Parathyroid adenoma (tissue), 2 donors: ENCODE results near the gene GABPB2.

Experiments
- H2AFZ ChIP-seq: fragments of 300-600 bp; sonication (generic); one replicate; pipeline ENCODE4 v1.7.0; 2017; ENCODE audit warnings: antibody characterized with exemption, mild to moderate bottlenecking
- H3K27ac ChIP-seq: fragments of 300-600 bp; sonication (generic); one replicate; pipeline ENCODE4 v1.7.0; 2017
- H3K27me3 ChIP-seq: fragments of 300-600 bp; sonication (generic); one replicate; pipeline ENCODE4 v1.7.0; 2017; ENCODE audit warnings: low read length; ENCODE audit not compliant: control insufficient read depth, insufficient read depth
- H3K36me3 ChIP-seq: fragments of 300-600 bp; sonication (generic); one replicate; pipeline ENCODE4 v1.7.0; 2017; ENCODE audit warnings: low read length; ENCODE audit not compliant: control insufficient read depth, insufficient read depth
- H3K4me1 ChIP-seq: fragments of 300-600 bp; sonication (generic); one replicate; pipeline ENCODE4 v1.7.0; 2017; ENCODE audit warnings: control low read depth
- H3K4me2 ChIP-seq: fragments of 300-600 bp; sonication (generic); one replicate; pipeline ENCODE4 v1.7.0; 2017; ENCODE audit warnings: low read length
- H3K4me3 ChIP-seq: fragments of 300-600 bp; sonication (generic); one replicate; pipeline ENCODE4 v1.7.0; 2017; ENCODE audit warnings: low read depth, low read length
- H3K79me2 ChIP-seq: fragments of 300-600 bp; sonication (generic); one replicate; pipeline ENCODE4 v1.7.0; 2017; ENCODE audit warnings: control low read depth
- H3K9ac ChIP-seq: fragments of 300-600 bp; sonication (generic); one replicate; pipeline ENCODE4 v1.7.0; 2017; ENCODE audit warnings: mild to moderate bottlenecking
- H3K9me3 ChIP-seq: fragments of 300-600 bp; sonication (generic); one replicate; pipeline ENCODE4 v1.7.0; 2017; ENCODE audit warnings: low read length; ENCODE audit not compliant: control insufficient read depth
- CTCF ChIP-seq: fragments of 300-600 bp; sonication (generic); IDR thresholded peaks from one replicate; pipeline ENCODE4 v1.7.0; 2017; ENCODE audit warnings: antibody characterized with exemption, mild to moderate bottlenecking
- donor health status: primary hyperparathyroidism.

Gene GABPB2

GRCh38 chr1:151050051-151050688, 20.4 kb upstream of the GABPB2 start:
- H3K9ac ChIP-seq: no peak overlapping the region
- no peaks in the 10 kb centered on the region for H3K9me3 ChIP-seq
- no peak overlapping the region for H2AFZ ChIP-seq
- peaks cover 2% of the 10 kb centered on the region for H3K79me2 ChIP-seq
- peaks cover 6% of the 10 kb centered on the region for H3K4me1 ChIP-seq
- peak overlapping the region; percentile 12 for H3K4me2 ChIP-seq
- no peak overlapping the region for H3K4me3 ChIP-seq
- H3K27ac ChIP-seq: no peak overlapping the region
- no peaks in the 10 kb centered on the region for H3K36me3 ChIP-seq
- TF ChIP-seq CTCF: no peak
- no peaks in the 10 kb centered on the region for H3K27me3 ChIP-seq

- Histone ChIP-seq H3K4me3 (no peak overlapping the region), H3K27me3 (no peaks in the 10 kb centered on the region), H2AFZ (no peak overlapping the region), H3K9me3 (no peaks in the 10 kb centered on the region), H3K9ac (no peak overlapping the region), H3K4me1 (peaks cover 16% of the 10 kb centered on the region), H3K27ac (no peak overlapping the region), H3K36me3 (no peaks in the 10 kb centered on the region), H3K79me2 (peaks cover 6% of the 10 kb centered on the region), H3K4me2 (no peak overlapping the region)
- TF ChIP-seq CTCF: no peak
Observed at GRCh38 chr1:151051356-151052009, 19.1 kb upstream of the GABPB2 start.

GRCh38 chr1:151054971-151055547, 15.5 kb upstream of the GABPB2 start:
- TF ChIP-seq CTCF: no peak
- no peaks in the 10 kb centered on the region for H3K9me3 ChIP-seq
- H3K4me2 ChIP-seq: peak overlapping the region; percentile 8
- H3K36me3 ChIP-seq: no peaks in the 10 kb centered on the region
- no peaks in the 10 kb centered on the region for H3K27me3 ChIP-seq
- no peak overlapping the region for H3K4me3 ChIP-seq
- H2AFZ ChIP-seq: no peak overlapping the region
- peaks cover 20% of the 10 kb centered on the region for H3K4me1 ChIP-seq
- peaks cover 20% of the 10 kb centered on the region for H3K79me2 ChIP-seq
- H3K27ac ChIP-seq: peak overlapping the region; percentile 98
- H3K9ac ChIP-seq: no peak overlapping the region

GRCh38 chr1:151055581-151055980, 15.0 kb upstream of the GABPB2 start:
- peaks cover 20% of the 10 kb centered on the region for H3K4me1 ChIP-seq
- peaks cover 20% of the 10 kb centered on the region for H3K79me2 ChIP-seq
- no peaks in the 10 kb centered on the region for H3K36me3 ChIP-seq
- H3K27ac ChIP-seq: peak overlapping the region; percentile 98
- peak overlapping the region; percentile 96 for H3K4me2 ChIP-seq
- peak overlapping the region; percentile 100 for H3K4me3 ChIP-seq
- H3K9me3 ChIP-seq: no peaks in the 10 kb centered on the region
- no peak overlapping the region for H2AFZ ChIP-seq
- TF ChIP-seq CTCF: no peak
- no peak overlapping the region for H3K9ac ChIP-seq
- no peaks in the 10 kb centered on the region for H3K27me3 ChIP-seq
